Stimulated activated CD8-positive, alpha-beta memory T cell treated with anti-CD3 and anti-CD28 coated beads, Interleukin-7, amount 100 ng/mL, for 24 hours (primary cell): ENCODE measurements around the gene KANSL1.
"Not testable (repeated sequence)": the region's sequence is repeated elsewhere in the genome, so short reads cannot be mapped to it uniquely, and the experiment has no call there.

Experiments used
- DNase-seq: peaks from one replicate; pipeline ENCODE4 v3.0.0-alpha.2; 2020; ENCODE audit warnings: low read depth

Gene KANSL1

DNA sequence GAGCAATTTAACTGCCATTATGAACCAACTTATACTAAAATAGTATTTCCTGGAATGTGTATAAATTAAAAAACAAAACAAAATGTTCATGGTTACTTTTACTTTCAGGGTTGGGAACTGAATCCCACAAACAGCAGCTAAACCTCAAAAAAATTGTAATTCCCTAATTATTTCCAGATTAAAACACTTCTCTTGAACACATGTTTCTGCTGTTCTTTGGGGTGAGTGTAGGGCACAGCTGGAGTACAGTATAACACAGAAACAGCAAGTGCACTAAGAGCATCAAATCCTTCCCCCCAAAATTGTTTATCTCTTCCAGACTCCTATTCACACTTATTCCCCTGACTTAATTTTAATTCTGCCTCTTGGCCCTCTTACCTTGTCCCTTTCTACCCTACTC lies 56.4 kb downstream of the KANSL1 start:
- no peak for DNase-seq

DNA sequence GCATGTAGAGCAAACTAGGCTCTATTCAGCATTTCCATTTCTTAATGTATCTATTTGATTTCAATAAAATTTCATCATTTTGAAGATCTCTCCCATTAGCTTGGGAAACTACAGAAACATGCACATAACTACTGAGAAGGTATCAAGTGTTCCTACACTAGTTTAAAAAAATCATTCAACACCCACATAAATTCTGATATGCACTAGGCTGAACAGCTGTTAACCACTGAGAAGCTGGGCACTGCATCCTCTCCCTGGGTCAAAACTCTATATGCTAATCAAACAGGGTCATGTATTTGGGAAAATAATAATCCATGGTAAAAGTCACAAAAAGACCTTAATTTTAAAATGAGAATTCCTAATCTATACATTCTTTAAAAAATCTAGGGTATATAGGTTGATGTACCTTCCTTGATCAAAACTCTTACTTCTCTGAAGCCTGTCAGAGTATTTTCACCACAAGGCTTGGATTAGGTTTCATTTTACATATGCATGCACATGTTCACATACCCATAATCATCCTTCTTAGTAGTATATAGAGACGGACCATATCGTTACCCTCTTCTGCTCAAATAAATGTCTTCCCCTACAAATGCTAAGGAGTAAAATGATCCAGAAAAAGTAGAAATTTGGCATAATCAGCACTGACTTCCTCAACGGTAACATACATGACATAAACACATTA lies 57.2 kb downstream of the KANSL1 start:
- no peak for DNase-seq

DNA sequence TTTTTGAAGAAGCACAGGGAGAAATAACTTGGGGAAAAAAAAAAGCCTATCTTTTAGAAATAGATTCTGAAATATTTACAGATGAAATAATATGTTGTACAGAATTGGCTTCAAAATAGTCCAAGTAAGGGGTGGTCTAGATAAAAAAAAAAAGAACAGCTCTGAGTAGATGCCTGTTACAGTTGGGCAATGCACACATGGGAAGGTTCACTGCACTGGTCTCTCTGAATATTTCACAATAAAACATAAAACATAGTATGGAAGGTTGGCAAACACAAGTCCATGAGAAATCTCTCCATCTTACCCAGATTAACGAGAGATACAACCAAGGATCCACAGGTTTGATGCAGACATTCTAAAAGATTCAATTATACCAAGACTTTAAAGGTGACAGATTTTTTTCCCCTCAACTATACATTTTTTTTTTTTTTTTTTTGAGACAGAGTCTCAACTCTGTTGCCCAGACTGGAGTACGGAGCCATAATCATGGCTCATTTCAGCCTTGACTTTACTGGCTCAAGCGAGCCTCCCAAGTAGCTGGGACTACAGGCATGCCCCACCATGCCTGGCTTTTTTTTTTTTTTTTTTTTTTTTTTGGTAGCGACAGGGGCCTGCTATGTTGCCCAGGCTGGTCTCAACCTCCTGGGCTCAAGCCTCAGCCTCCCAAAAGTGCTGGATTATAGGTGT lies 58.0 kb downstream of the KANSL1 start:
- DNase-seq: no peak

DNA sequence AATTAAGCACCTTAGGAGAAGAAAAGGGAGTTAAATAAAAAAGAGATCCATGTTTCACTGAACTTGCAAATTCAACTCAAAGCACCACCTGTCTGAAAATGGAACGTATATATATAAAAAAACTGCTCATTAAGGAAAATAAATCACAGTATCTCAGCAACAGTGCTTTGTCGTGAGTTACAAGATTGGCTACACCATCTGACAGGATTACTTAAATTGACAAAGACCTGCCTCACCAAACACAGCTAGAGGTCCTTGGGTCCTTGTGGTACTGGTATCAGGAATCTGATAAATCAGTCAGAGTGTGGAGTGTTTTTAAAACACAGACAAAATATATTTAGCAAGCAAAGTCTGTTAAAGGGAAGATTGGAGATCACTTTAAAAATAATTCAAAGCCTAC lies 63.9 kb downstream of the KANSL1 start:
- DNase-seq: no peak

DNA sequence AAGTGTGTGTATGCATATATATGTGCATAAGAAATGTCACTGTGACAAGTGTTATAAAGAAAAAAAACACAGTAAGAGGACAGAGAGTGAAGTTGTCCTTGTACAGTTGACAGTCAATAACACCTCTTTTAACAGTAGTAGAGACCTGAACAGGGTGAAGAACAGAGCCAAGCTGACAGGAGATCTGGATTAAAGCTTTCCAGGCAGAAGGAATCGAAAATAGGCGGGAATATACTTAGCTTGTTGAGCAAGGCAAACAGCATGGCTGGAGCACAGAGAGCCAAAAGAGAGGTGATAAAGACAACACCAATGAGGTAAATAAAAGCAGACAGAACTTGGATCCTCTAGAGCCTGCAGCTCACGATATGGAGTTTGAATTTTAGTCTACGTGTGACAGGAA lies 64.8 kb downstream of the KANSL1 start:
- no peak for DNase-seq

DNA sequence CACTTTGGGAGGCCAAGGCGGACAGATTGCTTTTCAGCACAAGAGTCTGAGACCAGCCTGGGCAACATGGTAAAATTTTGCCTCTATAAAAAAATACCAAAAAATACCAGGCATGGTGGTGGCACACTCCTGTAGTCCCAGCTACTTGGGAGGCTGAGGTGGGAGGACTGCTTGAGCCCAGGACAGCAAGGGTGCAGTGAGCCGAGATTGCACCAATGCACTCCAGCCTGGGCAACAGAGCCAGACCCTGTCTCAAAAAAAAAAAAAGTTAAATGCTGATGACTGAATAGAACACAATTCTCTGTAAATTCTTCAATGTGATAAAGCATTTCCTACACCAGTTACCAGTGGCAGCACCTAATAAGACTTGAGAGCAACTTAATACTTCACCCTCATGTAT lies 65.7 kb downstream of the KANSL1 start:
- DNase-seq: no peak

DNA sequence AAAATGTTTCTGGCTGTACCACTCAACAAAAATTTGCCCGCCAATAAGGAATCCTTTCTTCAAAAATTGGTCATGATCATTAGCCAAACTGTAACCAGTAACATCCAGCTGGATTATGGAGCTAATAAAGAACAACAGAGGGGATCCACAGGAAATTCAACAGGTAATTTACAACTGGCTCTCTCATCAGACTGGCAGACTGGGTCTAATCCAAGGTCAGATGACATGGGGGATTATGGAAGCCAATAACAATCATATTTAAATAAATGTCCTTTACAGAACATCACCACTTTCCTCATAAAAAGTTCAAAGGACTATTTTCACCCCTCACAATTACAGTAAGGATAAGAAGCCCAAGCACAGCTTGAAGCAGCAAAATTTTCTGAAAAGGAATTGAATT lies 66.4 kb downstream of the KANSL1 start:
- DNase-seq: no peak

DNA sequence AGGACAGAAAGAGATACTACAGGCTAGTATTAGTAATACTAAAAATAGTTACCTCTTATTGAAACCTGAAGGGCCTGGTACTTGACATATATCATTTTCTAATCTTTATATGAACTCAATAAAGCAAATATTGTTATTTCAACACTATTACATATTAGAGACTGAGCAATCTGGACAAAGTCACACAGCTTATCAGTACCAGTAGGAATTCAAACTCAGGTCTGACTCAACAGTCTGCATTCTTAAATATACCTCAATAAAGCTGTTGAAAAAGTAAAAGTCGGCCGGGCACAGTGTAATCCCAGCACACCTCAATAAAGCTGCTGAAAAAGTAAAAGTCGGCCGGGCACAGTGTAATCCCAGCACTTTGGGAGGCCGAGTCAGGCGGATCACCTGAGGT lies 67.4 kb downstream of the KANSL1 start:
- DNase-seq: no peak

DNA sequence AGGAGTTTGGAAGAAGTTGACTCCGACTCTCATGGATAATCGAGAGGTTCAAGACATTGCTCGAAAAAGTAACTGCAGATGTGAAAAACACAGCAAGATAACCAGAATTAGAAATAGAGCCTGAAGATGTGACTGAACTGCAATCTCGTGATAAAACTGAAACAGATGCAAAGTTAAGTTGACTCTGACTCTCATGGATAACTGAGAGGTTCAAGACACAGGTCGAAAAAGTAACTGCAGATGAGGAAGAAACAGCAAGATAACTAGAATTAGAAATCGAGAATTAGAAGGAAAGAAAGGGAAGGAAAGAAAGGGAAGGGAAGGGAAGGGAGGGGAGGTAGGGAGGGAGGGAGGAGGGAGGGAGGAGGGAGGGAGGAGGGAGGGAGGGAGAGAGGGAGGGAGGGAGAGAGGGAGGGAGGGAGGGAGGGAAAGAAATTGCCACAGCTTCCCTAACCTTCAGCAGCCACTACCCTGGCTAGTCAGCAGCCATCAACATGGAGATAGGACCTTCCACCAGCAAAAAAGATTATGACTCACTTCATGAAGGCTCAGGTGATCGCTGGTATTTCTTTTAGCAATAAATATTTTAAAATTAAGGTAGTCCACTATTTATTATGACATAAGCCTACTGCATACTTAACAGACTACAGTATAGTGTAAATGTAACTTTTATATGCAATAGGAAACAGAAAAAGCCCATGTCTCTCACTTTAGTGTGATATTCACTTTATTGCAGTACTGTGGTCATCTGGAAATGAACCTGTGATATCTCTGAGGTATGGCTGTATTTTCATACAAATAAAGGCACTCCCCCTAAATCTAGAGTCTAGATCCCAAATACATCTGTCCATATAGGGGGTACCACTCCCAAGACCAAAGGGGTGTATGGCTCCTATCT lies 68.3 kb downstream of the KANSL1 start:
- no peak for DNase-seq

DNA sequence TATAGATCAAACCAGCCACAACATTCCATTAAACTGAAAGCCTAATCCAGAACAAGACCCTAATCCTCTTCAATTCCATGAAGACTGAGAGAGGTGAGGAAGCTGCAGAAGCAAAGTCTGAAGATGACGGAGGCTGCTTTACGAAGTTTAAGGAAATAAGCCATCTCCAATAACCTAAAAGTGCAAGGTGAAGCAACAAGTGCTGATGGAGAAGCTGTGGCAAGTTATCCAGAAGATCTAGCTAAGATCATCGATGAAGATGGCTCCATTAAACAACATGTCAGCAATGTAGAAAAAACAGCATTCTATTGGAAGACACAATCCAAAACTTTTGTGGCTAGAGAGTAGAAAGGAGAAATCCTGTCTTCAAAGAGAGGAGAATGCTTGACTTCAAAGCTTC lies 69.6 kb downstream of the KANSL1 start:
- no peak for DNase-seq

DNA sequence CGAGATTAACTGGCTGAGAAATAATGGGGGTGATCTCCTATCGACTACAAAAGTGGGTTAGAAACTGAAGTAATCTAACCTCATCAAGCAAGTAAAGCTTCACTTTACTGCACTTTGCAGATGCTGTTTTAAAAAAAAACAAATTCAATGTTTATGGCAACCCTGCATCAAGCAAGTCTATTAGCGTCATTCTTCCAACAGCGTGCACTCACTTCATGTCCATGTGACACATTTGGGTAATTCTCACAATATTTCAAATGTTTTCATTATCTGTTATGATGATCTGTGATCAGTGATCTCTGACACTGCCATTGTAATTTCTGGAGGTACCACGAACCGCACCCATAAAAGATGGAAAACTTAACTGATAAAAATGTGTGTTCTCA lies 70.8 kb downstream of the KANSL1 start:
- no peak for DNase-seq

DNA sequence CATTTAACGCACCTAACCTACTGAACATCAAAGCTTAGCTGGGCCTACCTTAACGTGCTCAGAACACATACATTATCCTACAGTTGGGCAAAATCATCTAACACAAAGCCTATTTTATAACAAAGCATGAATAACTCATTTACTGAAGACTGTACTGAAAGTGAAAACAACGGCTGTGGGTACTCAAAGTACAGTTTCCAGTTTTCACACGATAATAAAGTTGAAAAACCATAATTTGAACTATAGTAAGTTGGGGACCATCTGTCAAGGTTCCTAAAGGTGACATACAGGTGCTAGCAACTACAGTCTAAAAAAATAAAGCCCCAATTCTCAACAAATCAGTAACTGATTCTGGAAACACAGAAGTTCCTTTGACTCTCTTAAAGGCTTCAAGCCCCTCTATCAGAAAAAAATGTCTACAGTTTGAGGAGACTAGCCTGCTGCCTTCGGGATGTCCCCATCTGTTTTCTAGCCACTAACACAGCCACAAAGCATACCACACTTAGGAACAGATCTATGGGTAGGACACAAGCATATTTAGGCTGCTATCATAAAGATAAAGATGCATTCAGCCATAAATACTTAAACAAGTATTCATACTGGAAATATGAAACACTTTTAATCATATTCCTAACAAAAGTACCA lies 71.3 kb downstream of the KANSL1 start:
- DNase-seq: no peak

DNA sequence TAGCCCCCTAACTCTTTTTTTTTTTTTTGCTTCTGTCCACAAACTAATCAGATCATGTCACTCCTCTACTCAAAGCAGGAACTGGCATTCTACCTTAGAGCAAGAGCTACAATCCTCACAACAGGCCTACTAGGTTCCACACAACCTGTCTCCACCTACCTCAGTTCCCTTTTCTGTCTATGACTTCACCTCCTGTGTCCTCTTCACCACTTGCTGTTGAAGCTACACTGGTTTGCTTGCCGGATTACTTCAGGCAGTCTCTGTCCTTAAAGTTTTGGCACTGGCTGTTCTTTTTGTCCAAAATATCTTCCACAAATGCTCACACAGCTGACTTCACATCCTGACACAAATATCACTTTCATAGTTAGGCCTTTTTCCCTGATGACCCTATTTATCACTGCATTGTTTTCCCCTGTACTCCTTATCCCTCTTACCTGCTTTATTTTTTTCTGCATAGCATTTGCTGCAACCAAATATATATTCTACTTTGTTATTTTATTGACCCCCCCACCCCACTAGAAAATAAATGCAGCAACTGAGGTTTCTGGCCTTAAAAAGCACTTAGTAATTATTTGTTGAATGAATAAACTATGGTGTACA lies 72.0 kb downstream of the KANSL1 start:
- no peak for DNase-seq

DNA sequence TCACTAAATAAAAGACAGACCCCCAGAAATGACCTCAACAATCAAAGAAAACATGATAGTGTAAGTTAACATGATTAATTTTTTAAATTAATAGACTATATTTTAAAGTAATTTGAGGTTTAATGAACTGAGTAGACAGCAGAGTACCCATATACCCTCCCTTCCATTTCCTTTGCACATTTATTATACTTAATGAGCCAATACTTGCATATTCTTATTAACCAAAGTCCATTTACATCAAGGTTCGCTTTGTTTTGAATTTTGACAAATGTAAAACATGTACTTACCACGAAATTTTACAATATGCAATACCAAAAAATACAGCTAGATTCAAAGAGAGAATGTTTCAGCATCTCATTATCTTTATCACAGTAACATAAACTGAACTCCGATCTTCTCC lies 72.7 kb downstream of the KANSL1 start:
- DNase-seq: no peak

DNA sequence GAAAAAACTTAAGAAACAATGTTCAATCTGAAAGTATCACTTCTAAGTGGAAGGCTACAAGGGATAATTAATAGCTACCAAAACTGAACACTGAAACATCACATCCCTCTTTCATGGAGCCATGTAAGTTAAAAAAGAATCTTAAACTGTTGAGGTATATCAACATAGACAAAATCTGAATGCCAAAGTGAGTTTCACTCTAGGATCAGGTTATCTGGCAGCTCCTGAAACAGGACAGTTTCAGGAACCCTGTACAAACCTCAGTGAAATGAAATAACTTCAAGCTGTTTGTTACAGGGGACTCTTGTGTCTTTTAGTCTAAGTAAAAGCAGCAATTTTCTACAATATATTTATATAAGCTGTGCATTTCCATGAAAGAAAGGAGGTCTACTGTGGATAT lies 73.2 kb downstream of the KANSL1 start:
- no peak for DNase-seq

DNA sequence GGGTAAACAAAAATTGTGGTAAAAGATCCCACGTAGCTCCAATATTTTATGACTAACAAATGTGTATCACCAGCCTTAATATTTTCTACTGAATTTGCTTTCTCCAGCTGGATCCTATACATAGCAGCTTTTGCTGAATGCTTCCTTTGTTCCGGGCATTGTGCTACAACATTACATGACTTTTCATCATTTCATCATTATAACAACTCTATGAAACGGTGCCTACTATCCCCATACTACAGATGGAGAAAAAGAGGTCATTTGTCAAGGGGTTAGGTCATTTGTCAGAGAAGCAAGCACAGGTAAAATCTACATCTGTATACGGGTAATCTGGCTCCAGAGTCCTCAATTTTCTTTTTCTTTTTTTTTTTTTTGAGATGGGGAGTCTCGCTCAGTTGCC lies 74.3 kb downstream of the KANSL1 start:
- DNase-seq: no peak

DNA sequence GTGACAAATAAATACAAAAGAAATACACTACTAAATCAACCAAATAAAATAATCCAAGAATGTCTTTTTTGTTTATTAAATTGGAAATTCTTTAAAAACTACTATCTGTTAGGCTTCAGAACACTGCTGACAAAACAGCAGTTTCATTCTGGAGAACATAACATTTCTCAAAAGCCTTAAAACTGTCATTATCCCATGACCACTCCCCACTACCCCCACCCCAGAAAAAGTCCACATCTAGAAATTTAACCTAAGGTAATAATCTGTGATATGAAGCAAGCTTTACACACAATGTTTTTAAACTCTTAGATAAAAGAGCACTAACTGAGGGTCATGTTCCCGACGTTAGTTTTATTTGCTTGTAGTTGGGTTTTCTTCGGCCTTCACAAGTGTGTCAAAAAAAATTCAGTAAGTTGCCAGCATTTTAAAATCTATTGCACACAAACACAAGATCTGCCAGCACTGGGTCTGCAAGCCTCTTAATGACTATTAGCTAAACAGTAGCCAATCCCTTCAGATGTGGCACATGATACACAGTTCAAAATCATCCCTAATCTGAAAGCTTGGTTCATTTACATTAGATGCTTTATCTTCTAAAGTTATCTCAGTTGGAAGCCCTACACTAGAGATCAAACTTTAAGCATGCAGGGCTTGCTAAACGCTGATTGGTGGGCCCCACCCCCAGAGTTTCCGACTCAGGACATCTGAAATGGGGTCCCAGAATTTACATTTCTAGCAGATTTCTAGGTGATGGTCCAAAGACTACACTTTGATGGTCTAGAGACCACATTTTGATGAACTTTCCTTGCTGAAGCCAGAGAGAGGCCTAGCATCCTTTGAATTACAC lies 75.2 kb downstream of the KANSL1 start:
- no peak for DNase-seq

DNA sequence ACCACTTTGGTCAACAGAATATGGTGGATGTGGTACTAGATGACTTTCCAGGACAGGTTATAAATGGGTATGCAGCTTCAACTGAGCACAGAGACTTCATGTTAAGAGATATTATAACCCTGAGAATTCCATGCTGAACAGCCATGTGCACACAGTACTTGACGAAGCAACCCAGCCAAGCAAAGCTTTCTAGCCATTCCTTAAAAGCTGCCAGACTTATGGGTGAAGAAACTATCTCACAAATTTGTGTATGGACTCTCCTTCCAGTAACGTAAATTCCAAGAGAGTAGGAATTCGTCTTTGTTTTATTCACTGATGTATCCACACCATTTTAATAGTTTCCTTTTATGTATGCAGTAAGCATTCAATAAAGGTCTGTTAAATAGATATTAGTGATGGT lies 76.1 kb downstream of the KANSL1 start:
- no peak for DNase-seq

DNA sequence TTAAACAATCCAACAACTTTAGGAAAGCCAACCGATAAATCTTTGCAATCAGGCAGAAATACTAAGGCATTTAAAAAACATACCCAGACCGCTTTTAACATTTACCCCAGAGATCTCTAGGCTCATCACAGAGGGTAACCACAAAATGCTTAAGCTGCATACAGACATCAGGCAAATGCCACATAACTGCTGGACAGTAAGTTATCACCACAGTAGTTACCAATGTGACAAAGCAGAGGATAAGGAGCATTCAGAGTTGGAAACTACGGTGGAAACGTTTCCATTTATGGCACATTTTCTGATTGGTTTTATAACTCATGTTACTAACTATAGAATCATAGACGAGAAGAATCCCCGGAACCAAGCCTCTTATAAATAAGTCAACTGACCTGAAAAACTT lies 77.5 kb downstream of the KANSL1 start:
- no peak for DNase-seq

DNA sequence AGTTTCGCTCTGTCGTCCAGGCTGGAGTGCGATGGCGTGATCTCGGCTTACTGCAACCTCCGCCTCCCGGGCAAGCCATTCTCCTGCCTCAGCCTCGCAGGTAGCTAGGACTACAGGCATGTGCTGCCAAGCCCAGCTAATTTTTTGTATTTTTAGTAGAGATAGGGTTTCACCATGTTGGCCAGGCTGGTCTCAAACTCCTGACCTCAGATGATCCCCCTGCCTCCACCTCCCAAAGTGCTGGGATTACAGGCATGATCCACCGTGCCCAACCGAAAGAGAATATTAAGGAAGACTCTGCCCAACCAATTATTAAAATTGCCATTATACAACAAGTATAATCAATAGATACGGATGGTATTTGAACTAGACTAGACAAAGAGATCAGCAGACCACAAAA lies 82.0 kb downstream of the KANSL1 start:
- not testable (repeated sequence) for DNase-seq

DNA sequence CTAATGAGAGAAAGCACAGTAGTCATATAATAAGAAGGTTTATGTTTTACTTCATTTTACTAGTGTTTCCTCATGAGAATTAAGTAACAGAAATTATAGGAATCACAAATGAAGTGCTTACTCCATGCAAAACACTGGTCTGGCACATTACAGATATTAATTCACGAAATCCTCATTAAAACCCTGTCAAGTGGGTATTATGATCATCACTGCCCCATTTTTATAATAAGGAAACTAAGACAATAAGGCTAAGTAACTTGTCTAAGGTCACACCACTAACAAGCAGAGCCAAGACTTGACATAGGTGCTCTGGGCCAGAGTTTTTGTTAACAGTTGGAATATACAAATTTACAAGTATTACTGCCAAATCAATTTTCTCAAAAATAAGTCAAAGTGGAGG lies 83.0 kb downstream of the KANSL1 start:
- no peak for DNase-seq
